Spinal cord (tissue), 10 donors: ENCODE results near the gene CCDC107. TPM values are rescaled to one million over a fixed set of nuclear protein-coding genes. Genes with fewer than 3 reads are reported as not detected.

Experiments used
- DNase-seq, 6 donors: peaks; one replicate each; pipeline versions ENCODE4 v3.0.0 to v3.0.0-alpha.2; 2013 to 2015; ENCODE audit warnings: low spot score in 6 of 6, low read depth in 4 of 6
- H3K27ac ChIP-seq: one replicate; pipeline ENCODE4 v1.5.1; 2013; ENCODE audit warnings: low read depth, low read length, control low read depth
- H3K27me3 ChIP-seq: one replicate; pipeline ENCODE4 v1.6.1; 2013; ENCODE audit warnings: low read length; ENCODE audit not compliant: control insufficient read depth, insufficient read depth
- H3K36me3 ChIP-seq: one replicate; pipeline ENCODE4 v1.6.1; 2013; ENCODE audit warnings: low read length; ENCODE audit not compliant: control insufficient read depth, insufficient read depth
- H3K4me1 ChIP-seq: one replicate; pipeline ENCODE4 v1.6.1; 2013; ENCODE audit warnings: low read length; ENCODE audit not compliant: control insufficient read depth, insufficient read depth
- H3K4me3 ChIP-seq: one replicate; pipeline ENCODE4 v1.5.1; 2013; ENCODE audit warnings: low read depth, low read length, control low read depth
- H3K9me3 ChIP-seq: one replicate; pipeline ENCODE4 v1.6.1; 2013; ENCODE audit warnings: low read length; ENCODE audit not compliant: control insufficient read depth, insufficient read depth
- WGBS: methylation state at CpG from one replicate; pipeline ENCODE4 v1.1.5; 2013; ENCODE audit warnings: missing lambda C conversion rate; ENCODE audit not compliant: insufficient coverage; 5-methylcytosine and 5-hydroxymethylcytosine counted together
- polyA plus RNA-seq, 2 donors: library from polyadenylated mRNA; unstranded; fragments of 120-200 nt; gene quantifications; one replicate each; pipeline ENCODE4 v1.2.1, GENCODE V29; 2013; ENCODE audit not compliant: insufficient read length in 2 of 2
- total RNA-seq, 2 donors: library from RNA; depleted of rRNA in 1 of 2; stranded (reverse); fragments of 120-200 nt in 1 of 2; fragments of >200 nt in 1 of 2; gene quantifications; one replicate each; pipeline versions ENCODE4 v1.2.3 to v1.2.4, GENCODE V29; 2013 to 2014
- donor health status: healthy.

CCDC107 gene
- total and polyA plus RNA-seq, 4 donors: 8.3 to 38.2 (median 30.6) TPM

DNA sequence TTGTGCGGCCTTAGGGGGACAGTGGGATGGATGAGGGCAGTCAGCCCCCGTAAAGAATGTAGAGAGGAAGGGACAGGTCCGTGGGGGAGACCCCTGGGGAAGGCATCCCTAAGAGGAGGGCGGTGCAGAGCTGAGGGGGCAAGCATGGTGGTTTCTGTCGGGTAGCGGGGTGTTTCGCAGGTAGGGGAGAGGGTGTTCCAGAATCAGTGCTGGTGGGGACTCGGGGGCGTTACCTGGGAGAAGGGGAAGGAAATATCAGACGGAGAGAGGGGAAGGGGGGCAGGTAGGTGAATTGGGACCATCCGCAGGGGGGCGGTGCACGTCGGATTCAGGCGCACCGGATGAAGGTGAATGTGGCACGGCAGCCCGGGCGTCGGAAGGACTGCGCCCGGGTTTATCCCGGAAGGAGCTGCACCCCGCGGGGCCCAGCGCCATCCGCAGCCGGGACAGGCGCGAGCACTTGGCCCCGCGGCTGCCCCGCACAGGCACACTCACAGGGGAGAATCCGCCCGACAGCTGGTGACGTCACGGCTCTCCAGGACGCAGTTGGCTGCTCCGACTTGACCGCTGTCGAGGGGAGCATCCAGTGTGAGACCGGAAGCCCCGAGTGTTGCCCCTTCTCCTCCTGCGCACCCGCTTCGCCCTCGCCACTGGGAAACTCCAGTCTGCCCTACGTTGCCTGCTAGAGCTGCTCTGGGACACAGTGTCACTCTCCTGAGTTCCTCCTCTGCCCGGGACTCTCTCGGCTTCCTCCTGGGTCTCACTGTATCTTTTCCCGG, 41.2 kb upstream of the CCDC107 start:
- peak in 2 of 6 donors; percentile 6 to 42 for DNase-seq
- WGBS: 5% methylated on average over 51 of the region's 51 CpGs
- Histone ChIP-seq H3K27ac (no peak overlapping the region), H3K4me1 (peaks cover 17% of the 10 kb centered on the region), H3K27me3 (peaks cover 37% of the 10 kb centered on the region), H3K36me3 (no peaks in the 10 kb centered on the region), H3K9me3 (no peaks in the 10 kb centered on the region), H3K4me3 (no peak overlapping the region)

- peaks cover 17% of the 10 kb centered on the region for H3K4me1 ChIP-seq
- no peak overlapping the region for H3K4me3 ChIP-seq
- DNase-seq: no peak
- H3K36me3 ChIP-seq: no peaks in the 10 kb centered on the region
- H3K27me3 ChIP-seq: peaks cover 37% of the 10 kb centered on the region
- no peak overlapping the region for H3K27ac ChIP-seq
- 53% methylated on average over 8 of the region's 8 CpGs for WGBS
- no peaks in the 10 kb centered on the region for H3K9me3 ChIP-seq
These were observed 40.5 kb upstream of the CCDC107 start for GRCh38 chr9:35617548-35617947.

- no peaks in the 10 kb centered on the region for H3K36me3 ChIP-seq
- H3K27me3 ChIP-seq: peaks cover 37% of the 10 kb centered on the region
- peaks cover 17% of the 10 kb centered on the region for H3K4me1 ChIP-seq
- no peak within 1 kb of the TSS for H3K27ac ChIP-seq
- DNase-seq: no peak
- WGBS: 37% methylated on average over 7 of the region's 7 CpGs
- no peaks in the 10 kb centered on the region for H3K9me3 ChIP-seq
- no peak within 1 kb of the TSS for H3K4me3 ChIP-seq
These were observed 39.8 kb upstream of the CCDC107 start, which contains the start of gene CD72 for GRCh38 chr9:35618325-35618727. CD72 (minus strand) TSS chr9:35618413; CDS start chr9:35618303, 110 bp downstream.

- Histone ChIP-seq H3K27ac (no peak overlapping the region), H3K27me3 (peaks cover 37% of the 10 kb centered on the region), H3K9me3 (no peaks in the 10 kb centered on the region), H3K36me3 (no peaks in the 10 kb centered on the region), H3K4me1 (peaks cover 17% of the 10 kb centered on the region), H3K4me3 (no peak overlapping the region)
- 93% methylated on average over 11 of the region's 17 CpGs for WGBS
- no peak for DNase-seq
These were observed 39.0 kb upstream of the CCDC107 start for GRCh38 chr9:35618854-35619799.

DNA sequence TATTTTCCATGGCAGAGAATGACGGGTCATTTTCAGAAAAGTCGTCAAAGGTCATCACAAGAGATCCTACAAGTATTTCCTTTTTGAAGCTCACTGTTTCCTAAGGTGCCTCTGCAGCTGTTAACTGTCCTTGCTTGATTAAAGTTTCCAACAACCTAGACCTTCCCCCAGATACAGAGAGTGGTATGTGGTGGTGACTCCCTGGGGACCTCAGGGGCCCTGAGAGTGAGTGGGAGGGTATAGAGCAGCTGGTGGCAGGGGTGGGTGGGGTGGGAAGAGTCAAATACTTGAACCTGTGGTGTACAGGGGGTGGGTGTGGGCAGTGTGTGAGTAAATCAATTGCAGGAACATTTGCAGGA, 38.3 kb upstream of the CCDC107 start:
- H3K27ac ChIP-seq: no peak overlapping the region
- no peaks in the 10 kb centered on the region for H3K9me3 ChIP-seq
- 88% methylated on average over 2 of the region's 2 CpGs for WGBS
- H3K27me3 ChIP-seq: peaks cover 37% of the 10 kb centered on the region
- no peak for DNase-seq
- peaks cover 17% of the 10 kb centered on the region for H3K4me1 ChIP-seq
- H3K36me3 ChIP-seq: no peaks in the 10 kb centered on the region
- no peak overlapping the region for H3K4me3 ChIP-seq

DNA sequence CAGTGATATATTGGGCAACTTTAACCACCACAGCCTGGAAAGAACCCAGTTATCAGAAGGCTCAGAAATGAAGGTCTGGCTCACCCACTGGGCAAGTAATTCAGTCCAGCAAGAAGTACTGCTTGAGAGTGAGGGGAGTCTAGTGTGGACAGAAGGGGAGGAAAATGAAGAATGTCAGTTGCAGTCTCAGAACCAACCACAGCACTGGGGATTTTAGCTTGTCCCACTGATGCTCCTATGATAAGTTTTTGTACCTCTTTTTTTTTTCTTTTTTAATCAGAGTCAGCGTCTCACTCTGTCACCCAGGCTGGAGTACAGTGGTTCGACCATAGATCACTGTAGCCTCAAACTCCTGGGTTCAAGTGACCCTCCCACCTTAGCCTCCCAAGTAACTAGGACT, 30.5 kb upstream of the CCDC107 start:
- H3K4me1 ChIP-seq: no peaks in the 10 kb centered on the region
- 86% methylated on average over 2 of the region's 2 CpGs for WGBS
- DNase-seq: no peak
- no peak overlapping the region for H3K27ac ChIP-seq
- H3K4me3 ChIP-seq: no peak overlapping the region
- H3K27me3 ChIP-seq: no peaks in the 10 kb centered on the region
- no peaks in the 10 kb centered on the region for H3K36me3 ChIP-seq
- no peaks in the 10 kb centered on the region for H3K9me3 ChIP-seq

DNA sequence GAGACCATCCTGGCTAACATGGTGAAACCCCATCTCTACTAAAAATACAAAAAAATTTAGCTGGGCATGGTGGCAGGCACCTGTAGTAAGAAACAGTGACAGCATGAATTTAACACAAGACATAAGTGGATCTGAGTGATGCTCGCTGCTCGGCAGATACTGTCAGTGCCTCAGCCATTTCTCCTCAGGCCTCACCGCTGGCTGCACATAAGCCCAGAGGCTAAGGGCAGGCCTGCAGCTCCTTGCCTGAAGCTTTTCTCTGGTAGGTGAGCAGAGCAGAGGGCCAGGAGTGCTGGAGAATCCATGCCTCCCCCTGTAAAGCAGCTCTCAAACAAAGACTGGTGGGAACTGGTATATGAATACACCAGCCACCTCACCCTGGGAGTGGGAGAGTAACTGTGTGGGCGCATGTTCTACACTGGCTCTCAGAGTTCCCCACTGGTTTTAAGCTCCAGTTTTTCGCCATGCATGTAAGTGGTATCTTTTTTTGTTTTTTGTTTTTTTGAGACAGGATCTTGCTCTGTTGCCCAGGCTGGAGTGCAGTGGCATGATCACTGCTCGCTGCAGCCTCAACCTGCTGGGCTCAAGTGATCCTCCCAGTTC, 29.6 kb upstream of the CCDC107 start:
- Histone ChIP-seq H3K27me3 (no peaks in the 10 kb centered on the region), H3K4me3 (no peak overlapping the region), H3K4me1 (no peaks in the 10 kb centered on the region), H3K36me3 (no peaks in the 10 kb centered on the region), H3K27ac (no peak overlapping the region), H3K9me3 (no peaks in the 10 kb centered on the region)
- DNase-seq: no peak
- 94% methylated on average over 5 of the region's 6 CpGs for WGBS

GRCh38 chr9:35629597-35629996, 28.5 kb upstream of the CCDC107 start:
- H3K27ac ChIP-seq: no peak overlapping the region
- no peak overlapping the region for H3K4me3 ChIP-seq
- H3K4me1 ChIP-seq: no peaks in the 10 kb centered on the region
- H3K9me3 ChIP-seq: no peaks in the 10 kb centered on the region
- H3K27me3 ChIP-seq: no peaks in the 10 kb centered on the region
- 91% methylated on average over 5 of the region's 5 CpGs for WGBS
- no peak for DNase-seq
- H3K36me3 ChIP-seq: no peaks in the 10 kb centered on the region

DNA sequence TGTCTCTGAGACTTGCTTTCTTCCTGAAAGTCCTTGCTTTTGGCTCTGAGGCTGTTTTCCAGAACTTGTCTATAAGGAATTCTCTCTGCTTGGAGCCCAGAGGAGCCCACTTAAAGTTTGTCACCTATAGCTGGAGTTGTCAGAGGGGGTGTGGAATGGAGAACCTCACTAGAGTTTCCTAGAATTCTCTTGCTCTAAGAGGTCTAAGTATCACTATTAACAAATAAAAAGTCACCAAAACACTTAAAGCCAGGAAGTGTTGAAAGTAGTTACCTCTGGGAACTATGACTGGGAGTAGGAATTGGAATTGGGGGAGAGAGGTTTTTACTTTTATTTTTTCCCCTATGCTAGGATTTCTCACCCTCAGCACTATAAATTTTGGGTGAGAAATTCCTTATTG, 22.4 kb upstream of the CCDC107 start:
- H3K27me3 ChIP-seq: no peaks in the 10 kb centered on the region
- no peaks in the 10 kb centered on the region for H3K9me3 ChIP-seq
- H3K4me3 ChIP-seq: no peak overlapping the region
- no peaks in the 10 kb centered on the region for H3K36me3 ChIP-seq
- no peak overlapping the region for H3K27ac ChIP-seq
- H3K4me1 ChIP-seq: no peaks in the 10 kb centered on the region
- no peak for DNase-seq
